HCT116 (cell line): Measurements from ENCODE around the gene NDUFA8. TPM values are rescaled to one million over a fixed set of nuclear protein-coding genes. Genes with fewer than 3 reads are reported as not detected.
A peak's percentile ranks its signal among the peaks of the same experiment; 100 is the strongest.

Experiments used
- ATAC-seq: fragments of 200-7000 bp; cut with Tn5 transposase; 2 replicates; pipeline ENCODE4 v1.9.1; 2020; ENCODE audit warnings: mild to moderate bottlenecking, moderate library complexity
- BruUV-seq: library from RNA; stranded (reverse); fragments of 400-500 nt; replicated peaks from 2 replicates; lab custom pipeline; 2021; lab: Mats Ljungman, UMichigan
- CTCF ChIA-PET: fragments of 300-600 bp; sonication (Branson Sonifier 250); formaldehyde crosslinking; loops from one replicate; lab custom pipeline; 2021; ENCODE audit warnings: antibody characterized with exemption; lab: Charles Lee
- POLR2A ChIA-PET: fragments of 300-600, 350-600 bp; sonication (Branson Sonifier 250); formaldehyde crosslinking; loops from one replicate; lab custom pipeline; 2021; ENCODE audit warnings: antibody characterized with exemption; lab: Charles Lee
- RAD21 ChIA-PET, 2 experiments: fragments of 300-600 bp; sonication (Branson Sonifier 250); formaldehyde crosslinking; loops; one replicate each; lab custom pipeline; 2023; ENCODE audit warnings: low total read pairs in 2 of 2; ENCODE audit not compliant: uncharacterized antibody in 2 of 2, unreplicated experiment in 2 of 2, low non-redundant PET in 1 of 2; lab: Charles Lee
- DNase-seq: peaks from one replicate; pipeline ENCODE4 v3.0.0-alpha.2; 2010; ENCODE audit warnings: low read depth, low spot score
- H2AFZ ChIP-seq: fragments of 200-600 bp; shearing (Covaris generic), sonication (generic); 2 replicates; pipeline ENCODE4 v1.6.1; 2017; ENCODE audit warnings: low read depth, mixed run types, mixed read lengths, antibody characterized with exemption, low read length; ENCODE audit not compliant: poor library complexity, severe bottlenecking
- H3K27ac ChIP-seq: 2 replicates; pipeline ENCODE4 v1.5.1; 2012; ENCODE audit warnings: low read depth, low read length
- H3K27me3 ChIP-seq: fragments of 200-600 bp; sonication (generic); 2 replicates; pipeline ENCODE4 v1.6.1; 2016; ENCODE audit warnings: mixed run types, low read length, mixed read lengths; ENCODE audit not compliant: insufficient read depth
- H3K36me3 ChIP-seq, 2 experiments: fragments of 200-500 bp in 1 of 2; fragments of 200-600 bp in 1 of 2; sonication (Bioruptor generic) in 1 of 2; sonication (generic) in 1 of 2; 2 replicates each; pipeline versions ENCODE4 v1.5.1 to v1.6.1; 2014 to 2016; ENCODE audit warnings: low read length in 2 of 2, inconsistent platforms in 1 of 2, mixed read lengths in 1 of 2, mixed run types in 1 of 2; ENCODE audit not compliant: insufficient read depth in 2 of 2, control insufficient read depth in 1 of 2
- H3K4me1 ChIP-seq, 2 experiments: fragments of 200-600 bp in 1 of 2; sonication (generic) in 1 of 2; 2 replicates each; pipeline versions ENCODE4 v1.5.1 to v1.6.1; 2012 to 2017; ENCODE audit warnings: low read length in 2 of 2, inconsistent platforms in 1 of 2, mild to moderate bottlenecking in 1 of 2, mixed read lengths in 1 of 2, mixed run types in 1 of 2, moderate library complexity in 1 of 2; ENCODE audit not compliant: insufficient read depth in 2 of 2, control insufficient read depth in 1 of 2
- H3K4me2 ChIP-seq: fragments of 200-600 bp; sonication (generic); 2 replicates; pipeline ENCODE4 v1.6.1; 2017; ENCODE audit warnings: mixed run types, low read length, mixed read lengths
- H3K4me3 ChIP-seq, 2 experiments: fragments of 200-600 bp in 1 of 2; sonication (generic) in 1 of 2; replicated peaks in 1 of 2; 2 replicates each; pipeline ENCODE4 v1.5.1; 2011 to 2016; ENCODE audit warnings: low read length in 2 of 2, control low read depth in 1 of 2, low read depth in 1 of 2, mild to moderate bottlenecking in 1 of 2, mixed read lengths in 1 of 2, mixed run types in 1 of 2
- H3K79me2 ChIP-seq: fragments of 200-600 bp; sonication (generic); 2 replicates; pipeline ENCODE4 v1.6.1; 2017; ENCODE audit warnings: mild to moderate bottlenecking, mixed run types, low read length, moderate library complexity, mixed read lengths; ENCODE audit not compliant: insufficient read depth
- H3K9ac ChIP-seq: fragments of 200-600 bp; sonication (generic); 2 replicates; pipeline ENCODE4 v1.6.1; 2016; ENCODE audit warnings: low read length, mixed read lengths
- H3K9me2 ChIP-seq: fragments of 200-600 bp; sonication (generic), shearing (Covaris generic); 2 replicates; pipeline ENCODE4 v1.6.1; 2017; ENCODE audit warnings: mixed run types, mild to moderate bottlenecking, moderate library complexity; ENCODE audit not compliant: insufficient read depth
- H3K9me3 ChIP-seq, 2 experiments: fragments of 200-500 bp in 1 of 2; fragments of 200-600 bp in 1 of 2; sonication (Bioruptor generic) in 1 of 2; sonication (generic) in 1 of 2; 2 replicates each; pipeline ENCODE4 v1.6.1; 2014 to 2017; ENCODE audit warnings: low read length in 2 of 2, mixed read lengths in 2 of 2, inconsistent platforms in 1 of 2, low read depth in 1 of 2, mild to moderate bottlenecking in 1 of 2, mixed run types in 1 of 2, moderate library complexity in 1 of 2; ENCODE audit not compliant: control insufficient read depth in 1 of 2, insufficient read depth in 1 of 2
- H4K20me1 ChIP-seq: fragments of 200-600 bp; sonication (generic), shearing (Covaris generic); 2 replicates; pipeline ENCODE4 v1.6.1; 2017; ENCODE audit warnings: mixed run types, mild to moderate bottlenecking, moderate library complexity; ENCODE audit not compliant: insufficient read depth
- CBX3 ChIP-seq: IDR thresholded peaks from 2 replicates; pipeline ENCODE4 v1.6.1; 2012; ENCODE audit warnings: low read depth
- EGR1 ChIP-seq: IDR thresholded peaks from 2 replicates; pipeline ENCODE4 v1.6.1; 2012; ENCODE audit warnings: low read depth
- ELF1 ChIP-seq: IDR thresholded peaks from 2 replicates; pipeline ENCODE4 v1.6.1; 2012; ENCODE audit warnings: low read depth, borderline replicate concordance
- EZH2 ChIP-seq: fragments of 200-600 bp; sonication (generic); IDR thresholded peaks from 2 replicates; pipeline ENCODE4 v1.6.1; 2017; ENCODE audit warnings: antibody characterized with exemption, mixed run types
- EZH2phosphoT487 ChIP-seq: fragments of 200-600 bp; IDR thresholded peaks from 2 replicates; pipeline ENCODE4 v1.6.1; 2018; ENCODE audit warnings: antibody characterized with exemption, borderline replicate concordance
- RAD21 ChIP-seq: IDR thresholded peaks from 2 replicates; pipeline ENCODE4 v1.6.1; 2012; ENCODE audit warnings: low read depth, mild to moderate bottlenecking
- SIN3A ChIP-seq: IDR thresholded peaks from 2 replicates; pipeline ENCODE4 v1.6.1; 2012; ENCODE audit warnings: low read depth
- SRF ChIP-seq: IDR thresholded peaks from 2 replicates; pipeline ENCODE4 v1.6.1; 2012; ENCODE audit warnings: low read depth
- YY1 ChIP-seq: IDR thresholded peaks from 2 replicates; pipeline ENCODE4 v1.6.1; 2011; ENCODE audit warnings: low read length, low read depth, moderate library complexity, mild to moderate bottlenecking; ENCODE audit not compliant: insufficient replicate concordance; ENCODE audit errors: extremely low read depth
- ZFX ChIP-seq: fragments of 450-650 bp; IDR thresholded peaks from 2 replicates; pipeline ENCODE4 v1.6.1; 2017
- ZNF274 ChIP-seq: fragments of 200-500 bp; sonication (Bioruptor generic); IDR thresholded peaks from 2 replicates; pipeline ENCODE4 v1.6.1; 2014; ENCODE audit warnings: mild to moderate bottlenecking, low read depth, low read length, inconsistent platforms
- intact Hi-C: fragments of 100-400 bp; cut with micrococcal nuclease; formaldehyde crosslinking; loops from 2 replicates; pipeline ENCODE4 v1.10.0; 2022
- total RNA-seq: library from RNA; stranded (reverse); gene quantifications from one replicate; pipeline ENCODE4 v1.2.1, GENCODE V29; 2021; ENCODE audit not compliant: unreplicated experiment
- TF ChIP-seq, protein P1 (sequence below): IDR thresholded peaks from 2 replicates; pipeline ENCODE4 v1.6.1; 2012; ENCODE audit warnings: low read depth
- TF ChIP-seq, protein P2 (sequence below): IDR thresholded peaks from 2 replicates; pipeline ENCODE4 v1.6.1; 2011; ENCODE audit warnings: mild to moderate bottlenecking, low read length, moderate library complexity; ENCODE audit not compliant: insufficient replicate concordance; ENCODE audit errors: extremely low read depth
- TF ChIP-seq, protein P3 (sequence below), 3 experiments: fragments of 200-600 bp in 1 of 3; sonication (generic) in 1 of 3; IDR thresholded peaks in 2 of 3; conservative IDR thresholded peaks in 1 of 3; 2 replicates each; pipeline ENCODE4 v1.5.1; 2012 to 2017; ENCODE audit warnings: low read depth in 2 of 3, low read length in 2 of 3, antibody characterized with exemption in 1 of 3, borderline replicate concordance in 1 of 3, control low read depth in 1 of 3, mild to moderate bottlenecking in 1 of 3, mixed read lengths in 1 of 3, mixed run types in 1 of 3, moderate library complexity in 1 of 3; ENCODE audit not compliant: insufficient read depth in 1 of 3
- TF ChIP-seq, protein P4 (sequence below): IDR thresholded peaks from 2 replicates; pipeline ENCODE4 v1.6.1; 2012
- TF ChIP-seq, protein P5 (sequence below): IDR thresholded peaks from 2 replicates; pipeline ENCODE4 v1.6.1; 2012

The NDUFA8 gene
- total RNA-seq, 1 experiment from 2014 or later, result 84.5 TPM

DNA sequence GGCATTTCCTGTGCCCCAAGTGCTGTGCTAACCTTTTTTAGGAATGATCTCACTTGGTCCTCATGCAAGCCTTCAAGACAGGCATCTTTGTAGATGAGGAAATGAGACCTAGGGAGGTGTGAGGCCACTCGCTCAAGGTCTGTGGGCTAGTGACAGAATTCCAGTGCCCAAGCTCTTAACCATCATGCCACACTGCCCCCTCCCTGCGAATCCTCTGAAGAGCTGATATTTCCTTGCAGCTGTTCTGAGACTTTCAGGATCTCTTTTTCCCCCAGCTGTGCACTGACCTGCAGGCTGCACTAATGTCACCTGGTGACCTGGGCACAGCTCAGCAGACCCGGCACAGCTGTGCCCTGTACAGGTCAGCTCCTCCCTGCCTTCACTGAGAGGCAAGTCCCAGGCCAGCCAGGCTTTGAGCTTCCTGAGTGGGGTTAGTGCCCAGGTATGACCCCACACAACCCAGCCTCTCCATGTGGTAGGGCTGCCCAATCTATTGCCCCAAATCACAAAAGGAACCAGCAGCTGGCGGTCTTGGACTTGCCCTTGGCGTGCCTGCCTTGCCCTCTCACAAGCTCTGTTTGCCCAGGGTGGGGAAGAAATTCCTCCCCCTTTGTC is 32.8 kb upstream of the NDUFA8 start:
- H3K9me3 ChIP-seq, result no peaks in the 10 kb centered on the region
- DNase-seq, result no peak
- TF ChIP-seq EZH2, result no peak
- no peak for TF ChIP-seq CBX3
- TF ChIP-seq, protein P1, sequence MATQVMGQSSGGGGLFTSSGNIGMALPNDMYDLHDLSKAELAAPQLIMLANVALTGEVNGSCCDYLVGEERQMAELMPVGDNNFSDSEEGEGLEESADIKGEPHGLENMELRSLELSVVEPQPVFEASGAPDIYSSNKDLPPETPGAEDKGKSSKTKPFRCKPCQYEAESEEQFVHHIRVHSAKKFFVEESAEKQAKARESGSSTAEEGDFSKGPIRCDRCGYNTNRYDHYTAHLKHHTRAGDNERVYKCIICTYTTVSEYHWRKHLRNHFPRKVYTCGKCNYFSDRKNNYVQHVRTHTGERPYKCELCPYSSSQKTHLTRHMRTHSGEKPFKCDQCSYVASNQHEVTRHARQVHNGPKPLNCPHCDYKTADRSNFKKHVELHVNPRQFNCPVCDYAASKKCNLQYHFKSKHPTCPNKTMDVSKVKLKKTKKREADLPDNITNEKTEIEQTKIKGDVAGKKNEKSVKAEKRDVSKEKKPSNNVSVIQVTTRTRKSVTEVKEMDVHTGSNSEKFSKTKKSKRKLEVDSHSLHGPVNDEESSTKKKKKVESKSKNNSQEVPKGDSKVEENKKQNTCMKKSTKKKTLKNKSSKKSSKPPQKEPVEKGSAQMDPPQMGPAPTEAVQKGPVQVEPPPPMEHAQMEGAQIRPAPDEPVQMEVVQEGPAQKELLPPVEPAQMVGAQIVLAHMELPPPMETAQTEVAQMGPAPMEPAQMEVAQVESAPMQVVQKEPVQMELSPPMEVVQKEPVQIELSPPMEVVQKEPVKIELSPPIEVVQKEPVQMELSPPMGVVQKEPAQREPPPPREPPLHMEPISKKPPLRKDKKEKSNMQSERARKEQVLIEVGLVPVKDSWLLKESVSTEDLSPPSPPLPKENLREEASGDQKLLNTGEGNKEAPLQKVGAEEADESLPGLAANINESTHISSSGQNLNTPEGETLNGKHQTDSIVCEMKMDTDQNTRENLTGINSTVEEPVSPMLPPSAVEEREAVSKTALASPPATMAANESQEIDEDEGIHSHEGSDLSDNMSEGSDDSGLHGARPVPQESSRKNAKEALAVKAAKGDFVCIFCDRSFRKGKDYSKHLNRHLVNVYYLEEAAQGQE, result no peak
- no peak for TF ChIP-seq ELF1
- TF ChIP-seq, protein P2, sequence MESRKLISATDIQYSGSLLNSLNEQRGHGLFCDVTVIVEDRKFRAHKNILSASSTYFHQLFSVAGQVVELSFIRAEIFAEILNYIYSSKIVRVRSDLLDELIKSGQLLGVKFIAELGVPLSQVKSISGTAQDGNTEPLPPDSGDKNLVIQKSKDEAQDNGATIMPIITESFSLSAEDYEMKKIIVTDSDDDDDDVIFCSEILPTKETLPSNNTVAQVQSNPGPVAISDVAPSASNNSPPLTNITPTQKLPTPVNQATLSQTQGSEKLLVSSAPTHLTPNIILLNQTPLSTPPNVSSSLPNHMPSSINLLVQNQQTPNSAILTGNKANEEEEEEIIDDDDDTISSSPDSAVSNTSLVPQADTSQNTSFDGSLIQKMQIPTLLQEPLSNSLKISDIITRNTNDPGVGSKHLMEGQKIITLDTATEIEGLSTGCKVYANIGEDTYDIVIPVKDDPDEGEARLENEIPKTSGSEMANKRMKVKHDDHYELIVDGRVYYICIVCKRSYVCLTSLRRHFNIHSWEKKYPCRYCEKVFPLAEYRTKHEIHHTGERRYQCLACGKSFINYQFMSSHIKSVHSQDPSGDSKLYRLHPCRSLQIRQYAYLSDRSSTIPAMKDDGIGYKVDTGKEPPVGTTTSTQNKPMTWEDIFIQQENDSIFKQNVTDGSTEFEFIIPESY, result no peak
- no peak for TF ChIP-seq YY1
- no peak for TF ChIP-seq ZNF274
- TF ChIP-seq EZH2phosphoT487, result no peak
- TF ChIP-seq, protein P3, sequence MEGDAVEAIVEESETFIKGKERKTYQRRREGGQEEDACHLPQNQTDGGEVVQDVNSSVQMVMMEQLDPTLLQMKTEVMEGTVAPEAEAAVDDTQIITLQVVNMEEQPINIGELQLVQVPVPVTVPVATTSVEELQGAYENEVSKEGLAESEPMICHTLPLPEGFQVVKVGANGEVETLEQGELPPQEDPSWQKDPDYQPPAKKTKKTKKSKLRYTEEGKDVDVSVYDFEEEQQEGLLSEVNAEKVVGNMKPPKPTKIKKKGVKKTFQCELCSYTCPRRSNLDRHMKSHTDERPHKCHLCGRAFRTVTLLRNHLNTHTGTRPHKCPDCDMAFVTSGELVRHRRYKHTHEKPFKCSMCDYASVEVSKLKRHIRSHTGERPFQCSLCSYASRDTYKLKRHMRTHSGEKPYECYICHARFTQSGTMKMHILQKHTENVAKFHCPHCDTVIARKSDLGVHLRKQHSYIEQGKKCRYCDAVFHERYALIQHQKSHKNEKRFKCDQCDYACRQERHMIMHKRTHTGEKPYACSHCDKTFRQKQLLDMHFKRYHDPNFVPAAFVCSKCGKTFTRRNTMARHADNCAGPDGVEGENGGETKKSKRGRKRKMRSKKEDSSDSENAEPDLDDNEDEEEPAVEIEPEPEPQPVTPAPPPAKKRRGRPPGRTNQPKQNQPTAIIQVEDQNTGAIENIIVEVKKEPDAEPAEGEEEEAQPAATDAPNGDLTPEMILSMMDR (IDR thresholded peaks at IDR 0.05 in 2 of 3, conservative IDR thresholded peaks at IDR 0.05 in 1 of 3; ENCODE audit: borderline replicate concordance in 1 of 3, insufficient read depth in 1 of 3, low read depth in 2 of 3, low read length in 2 of 3), result no peak
- TF ChIP-seq, protein P4, sequence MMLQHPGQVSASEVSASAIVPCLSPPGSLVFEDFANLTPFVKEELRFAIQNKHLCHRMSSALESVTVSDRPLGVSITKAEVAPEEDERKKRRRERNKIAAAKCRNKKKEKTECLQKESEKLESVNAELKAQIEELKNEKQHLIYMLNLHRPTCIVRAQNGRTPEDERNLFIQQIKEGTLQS, result no peak
- no peak for TF ChIP-seq SIN3A
- TF ChIP-seq EGR1, result no peak
- TF ChIP-seq, protein P5, sequence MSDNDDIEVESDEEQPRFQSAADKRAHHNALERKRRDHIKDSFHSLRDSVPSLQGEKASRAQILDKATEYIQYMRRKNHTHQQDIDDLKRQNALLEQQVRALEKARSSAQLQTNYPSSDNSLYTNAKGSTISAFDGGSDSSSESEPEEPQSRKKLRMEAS, result no peak
- TF ChIP-seq RAD21, result no peak
- TF ChIP-seq ZFX, result no peak
- TF ChIP-seq SRF, result no peak
- TF ChIP-seq, all 23 proteins: peak for 0
- Histone ChIP-seq H3K4me1 (no peaks in the 10 kb centered on the region), H2AFZ (no peak overlapping the region), H3K36me3 (no peaks in the 10 kb centered on the region), H3K27ac (no peak overlapping the region), H3K9ac (no peak overlapping the region), H3K27me3 (no peaks in the 10 kb centered on the region), H3K79me2 (no peaks in the 10 kb centered on the region), H4K20me1 (no peaks in the 10 kb centered on the region), H3K4me3 (no peak overlapping the region), H3K4me2 (no peak overlapping the region), H3K9me2 (no peaks in the 10 kb centered on the region)
- ChIA-PET CTCF (no interaction called here), POLR2A (no interaction called here), RAD21 (no interaction called here)
- ATAC-seq, result peak; percentile 36
- BruUV-seq, result no TSS peak
- intact Hi-C loops, result no loop called here
